T-cell (primary cell): ENCODE data around the gene AIG1. TPM values are rescaled to one million over a fixed set of nuclear protein-coding genes. Genes with fewer than 3 reads are reported as not detected.

Experiments
- ATAC-seq, 4 experiments: fragments of 200-7000 bp in 3 of 4; fragments of 150-1000 bp in 1 of 4; cut with Tn5 transposase; replicated peaks in 1 of 4; 1 replicate in 3 of 4; 2 replicates in 1 of 4; pipeline ENCODE4 v1.10.0; 2021; ENCODE audit warnings: moderate library complexity in 3 of 4, mild to moderate bottlenecking in 2 of 4, moderate number of reproducible peaks in 1 of 4
- CTCF ChIA-PET, 2 donors: fragments of 300-600 bp; sonication (Branson Sonifier 250); formaldehyde crosslinking; loops; one replicate each; lab custom pipeline; 2022; ENCODE audit warnings: antibody characterized with exemption in 2 of 2; lab: Charles Lee
- POLR2A ChIA-PET, 2 donors: fragments of 300-600 bp; sonication (Branson Sonifier 250); formaldehyde crosslinking; loops; one replicate each; lab custom pipeline; 2022; ENCODE audit warnings: antibody characterized with exemption in 2 of 2; lab: Charles Lee
- DNase-seq, 35 experiments: peaks; one replicate each; pipeline versions ENCODE4 v3.0.0 to v3.0.0-alpha.2; 2013 to 2023
- H3K27ac ChIP-seq: one replicate; pipeline ENCODE4 v1.5.1; 2013; ENCODE audit warnings: low read length
- H3K27me3 ChIP-seq, 2 experiments: replicated peaks in 1 of 2; 1 replicate in 1 of 2; 2 replicates in 1 of 2; pipeline versions ENCODE4 v1.6.1 to v1.7.0; 2013; ENCODE audit warnings: low read length in 1 of 2, mixed read lengths in 1 of 2; ENCODE audit not compliant: control insufficient read depth in 2 of 2, insufficient read depth in 2 of 2; ENCODE audit errors: extremely low read depth in 1 of 2
- H3K36me3 ChIP-seq, 2 donors: 1 replicate in 1 of 2; 2 replicates in 1 of 2; pipeline versions ENCODE4 v1.6.1 to v1.7.0; 2013; ENCODE audit warnings: low read length in 1 of 2; ENCODE audit not compliant: control insufficient read depth in 2 of 2, insufficient read depth in 1 of 2; ENCODE audit errors: extremely low read depth in 1 of 2
- H3K4me1 ChIP-seq, 2 experiments: 1 replicate in 1 of 2; 2 replicates in 1 of 2; pipeline versions ENCODE4 v1.6.1 to v1.7.0; 2013; ENCODE audit warnings: low read length in 2 of 2, mixed read lengths in 1 of 2; ENCODE audit not compliant: insufficient read depth in 2 of 2, control insufficient read depth in 1 of 2; ENCODE audit errors: extremely low read depth in 1 of 2
- H3K4me3 ChIP-seq, 2 donors: 1 replicate in 1 of 2; 2 replicates in 1 of 2; pipeline versions ENCODE4 v1.5.1 to v1.7.0; 2013; ENCODE audit warnings: mild to moderate bottlenecking in 2 of 2, low read length in 1 of 2, moderate library complexity in 1 of 2; ENCODE audit not compliant: control insufficient read depth in 1 of 2; ENCODE audit errors: extremely low read depth in 1 of 2
- H3K9me3 ChIP-seq: 2 replicates; pipeline ENCODE4 v1.7.0; 2013
- H3K27ac Mint-ChIP-seq, 2 donors: one replicate each; pipeline ENCODE4 v1.8.0; 2020 to 2021; ENCODE audit warnings: mild to moderate bottlenecking in 2 of 2, mixed read lengths in 2 of 2
- H3K27me3 Mint-ChIP-seq, 2 donors: one replicate each; pipeline ENCODE4 v1.8.0; 2021 to 2022; ENCODE audit warnings: mixed read lengths in 2 of 2
- H3K36me3 Mint-ChIP-seq: one replicate; pipeline ENCODE4 v1.8.0; 2021; ENCODE audit warnings: mixed read lengths
- H3K4me1 Mint-ChIP-seq, 3 donors: one replicate each; pipeline ENCODE4 v1.8.0; 2020 to 2022; ENCODE audit warnings: mixed read lengths in 3 of 3, mild to moderate bottlenecking in 1 of 3
- H3K4me3 Mint-ChIP-seq, 3 donors: one replicate each; pipeline ENCODE4 v1.8.0; 2020 to 2022; ENCODE audit warnings: mild to moderate bottlenecking in 3 of 3, mixed read lengths in 3 of 3, moderate library complexity in 3 of 3
- H3K9me3 Mint-ChIP-seq, 3 donors: one replicate each; pipeline ENCODE4 v1.8.0; 2020 to 2022; ENCODE audit warnings: mixed read lengths in 3 of 3
- WGBS: methylation state at CpG from one replicate; pipeline ENCODE4 v1.1.5; 2013; ENCODE audit warnings: missing lambda C conversion rate; ENCODE audit not compliant: insufficient coverage; 5-methylcytosine and 5-hydroxymethylcytosine counted together
- total RNA-seq, 35 experiments: library from RNA in 6 of 35; stranded (reverse) in 6 of 35; fragments of 120-200 nt in 1 of 35; gene quantifications; one replicate each; pipeline versions ENCODE4 v1.2.1 to v1.2.4 and lab custom pipeline; 2013 to 2026

Gene AIG1
- total RNA-seq, 5 donors from 2014 or later (not counting 1 experiment from before 2014, with no cell fraction given): 6.0 to 13.4 (median 7.6) TPM

- Mint-ChIP-seq H3K4me1 (peaks cover 26 to 29% (median 27%) of the 10 kb centered on the region in 3 donors), H3K4me3 (peak overlapping the region; percentile 93 to 94 (median 93)), H3K27ac (peak overlapping the region; percentile 86 to 91), H3K36me3 (no peaks in the 10 kb centered on the region), H3K27me3 (no peaks in the 10 kb centered on the region), H3K9me3 (no peaks in the 10 kb centered on the region)
- ChIA-PET POLR2A (interaction anchor here (0.6 to 1.0 kb wide), 5 partner anchors 9 to 818 kb away, joined by 3 to 4 read pairs (median 3); no protein-coding TSS in a partner anchor), CTCF (interaction anchor here in 1 of 2 donors (0.7 kb wide), 1 partner anchor 36 kb away, joined by 4 read pairs; no protein-coding TSS in a partner anchor)
- Histone ChIP-seq H3K36me3 (no peaks in the 10 kb centered on the region), H3K27me3 (no peaks in the 10 kb centered on the region), H3K9me3 (no peaks in the 10 kb centered on the region), H3K4me3 (peak overlapping the region; percentile 80 to 94), H3K4me1 (peaks cover 8 to 11% of the 10 kb centered on the region in 2 experiments), H3K27ac (peak overlapping the region; percentile 85)
- DNase-seq (peak in 16 of 35 experiments; percentile 3 to 45 (median 17)), ATAC-seq (peak; percentile 24 to 58 (median 44))
- 0% methylated on average over 4 of the region's 8 CpGs for WGBS
Measured at GRCh38 chr6:143059663-143060353, 881 bp upstream of the AIG1 start.

DNA sequence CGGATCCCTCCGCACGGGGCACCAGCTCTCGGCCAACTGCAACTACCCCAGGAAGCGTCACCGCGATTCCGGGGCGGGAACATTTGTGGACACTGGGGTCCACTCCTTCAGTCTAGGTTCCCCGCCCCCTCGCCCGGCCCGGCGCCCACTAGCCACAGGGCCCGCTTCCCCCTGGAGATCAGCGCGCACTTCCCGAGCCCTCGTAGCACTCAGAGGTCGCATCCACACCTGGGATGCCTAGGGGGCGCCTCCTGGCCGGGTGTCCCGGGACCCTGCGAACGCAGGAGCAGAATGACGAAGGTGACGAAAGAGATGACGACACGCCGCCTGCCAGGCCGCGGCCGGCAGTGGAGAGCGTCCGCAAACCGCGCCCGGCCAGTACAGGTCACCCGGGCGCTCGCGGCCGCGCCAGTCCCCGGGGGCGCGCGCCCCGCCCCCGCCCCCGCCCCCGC is 309 bp upstream of the AIG1 start:
- H3K9me3 Mint-ChIP-seq: no peaks in the 10 kb centered on the region
- POLR2A ChIA-PET: interaction anchor here (0.6 to 1.0 kb wide), 4 partner anchors 10 to 387 kb away, joined by 3 to 4 read pairs (median 4); no protein-coding TSS in a partner anchor
- H3K27ac Mint-ChIP-seq: peak overlapping the region; percentile 86 to 91
- WGBS: under 1% methylated on average over 52 of the region's 52 CpGs
- Histone ChIP-seq H3K9me3 (no peaks in the 10 kb centered on the region), H3K4me3 (peak overlapping the region; percentile 80 to 94), H3K27me3 (no peaks in the 10 kb centered on the region), H3K27ac (peak overlapping the region; percentile 85), H3K36me3 (no peaks in the 10 kb centered on the region), H3K4me1 (peaks cover 8 to 11% of the 10 kb centered on the region in 2 experiments)
- peak; percentile 48 to 86 (median 72) for DNase-seq
- H3K4me3 Mint-ChIP-seq: peak overlapping the region; percentile 93 to 94 (median 93)
- peak; percentile 64 to 76 (median 70) for ATAC-seq
- H3K27me3 Mint-ChIP-seq: no peaks in the 10 kb centered on the region
- CTCF ChIA-PET: interaction anchor here in 1 of 2 donors (0.7 kb wide), 1 partner anchor 36 kb away, joined by 4 read pairs; no protein-coding TSS in a partner anchor
- H3K4me1 Mint-ChIP-seq: peaks cover 26 to 29% (median 27%) of the 10 kb centered on the region in 3 donors
- H3K36me3 Mint-ChIP-seq: no peaks in the 10 kb centered on the region

GRCh38 chr6:143061597-143062385 is 1.1 kb downstream of the AIG1 start:
- H3K9me3 Mint-ChIP-seq: no peaks in the 10 kb centered on the region
- Histone ChIP-seq H3K4me1 (peaks cover 8 to 11% of the 10 kb centered on the region in 2 experiments), H3K27me3 (no peaks in the 10 kb centered on the region), H3K4me3 (peak overlapping the region in 1 of 2 donors; percentile 61), H3K36me3 (no peaks in the 10 kb centered on the region), H3K9me3 (no peaks in the 10 kb centered on the region), H3K27ac (no peak overlapping the region)
- H3K4me1 Mint-ChIP-seq: peaks cover 26 to 29% (median 27%) of the 10 kb centered on the region in 3 donors
- no peaks in the 10 kb centered on the region for H3K36me3 Mint-ChIP-seq
- H3K27ac Mint-ChIP-seq: peak overlapping the region; percentile 74 to 92
- ChIA-PET CTCF (interaction anchor here in 1 of 2 donors (0.9 kb wide), 1 partner anchor 95 kb away, joined by 3 read pairs; no protein-coding TSS in a partner anchor), POLR2A (no interaction called here)
- WGBS: 100% methylated on average over 1 of the region's 3 CpGs
- no peak for ATAC-seq
- no peaks in the 10 kb centered on the region for H3K27me3 Mint-ChIP-seq
- H3K4me3 Mint-ChIP-seq: peak overlapping the region; percentile 88 to 94 (median 93)
- DNase-seq: no peak

- Histone ChIP-seq H3K4me1 (peaks cover 8 to 11% of the 10 kb centered on the region in 2 experiments), H3K27ac (no peak overlapping the region), H3K9me3 (no peaks in the 10 kb centered on the region), H3K27me3 (no peaks in the 10 kb centered on the region), H3K4me3 (no peak overlapping the region), H3K36me3 (no peaks in the 10 kb centered on the region)
- Mint-ChIP-seq H3K9me3 (no peaks in the 10 kb centered on the region), H3K4me1 (peaks cover 26 to 29% (median 27%) of the 10 kb centered on the region in 3 donors), H3K4me3 (no peak overlapping the region), H3K27me3 (no peaks in the 10 kb centered on the region), H3K27ac (peak overlapping the region in 1 of 2 donors; percentile 46), H3K36me3 (no peaks in the 10 kb centered on the region)
- ChIA-PET POLR2A (interaction anchor here in 1 of 2 donors (0.5 kb wide), 1 partner anchor 17 kb away, joined by 3 read pairs; no protein-coding TSS in a partner anchor), CTCF (interaction anchor here in 1 of 2 donors (0.9 kb wide), 1 partner anchor 94 kb away, joined by 3 read pairs; no protein-coding TSS in a partner anchor)
- WGBS: no CpG with 5 or more reads among the region's 1 CpG
- DNase-seq (no peak), ATAC-seq (no peak)
Measured at GRCh38 chr6:143062551-143062950, 1.9 kb downstream of the AIG1 start.

DNA sequence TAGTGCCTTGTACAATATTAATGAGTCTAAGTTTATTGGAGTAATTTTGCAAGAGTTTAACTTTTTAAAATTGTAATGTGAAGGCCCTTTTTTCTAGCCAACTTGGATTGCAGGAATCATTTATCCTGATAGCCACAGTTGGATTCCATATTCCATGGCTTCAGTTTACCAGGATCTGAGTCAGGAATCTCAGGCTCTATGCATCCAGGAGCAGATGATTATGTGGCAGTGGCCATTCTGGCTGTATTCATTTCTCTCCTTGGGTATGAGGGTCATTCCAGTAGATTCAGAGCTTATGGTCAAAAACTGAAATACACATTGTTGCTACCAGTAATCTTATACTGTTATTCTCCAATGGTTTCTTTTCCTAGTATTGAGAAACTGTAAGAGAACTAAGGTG is 2.9 kb downstream of the AIG1 start:
- Mint-ChIP-seq H3K4me1 (peaks cover 26 to 29% (median 27%) of the 10 kb centered on the region in 3 donors), H3K27me3 (no peaks in the 10 kb centered on the region), H3K9me3 (no peaks in the 10 kb centered on the region), H3K4me3 (no peak overlapping the region), H3K27ac (no peak overlapping the region), H3K36me3 (no peaks in the 10 kb centered on the region)
- Histone ChIP-seq H3K27ac (no peak overlapping the region), H3K4me3 (no peak overlapping the region), H3K27me3 (no peaks in the 10 kb centered on the region), H3K36me3 (no peaks in the 10 kb centered on the region), H3K4me1 (peaks cover 8 to 11% of the 10 kb centered on the region in 2 experiments), H3K9me3 (no peaks in the 10 kb centered on the region)
- no peak for ATAC-seq
- CTCF ChIA-PET: no interaction called here
- POLR2A ChIA-PET: no interaction called here
- no peak for DNase-seq

DNA sequence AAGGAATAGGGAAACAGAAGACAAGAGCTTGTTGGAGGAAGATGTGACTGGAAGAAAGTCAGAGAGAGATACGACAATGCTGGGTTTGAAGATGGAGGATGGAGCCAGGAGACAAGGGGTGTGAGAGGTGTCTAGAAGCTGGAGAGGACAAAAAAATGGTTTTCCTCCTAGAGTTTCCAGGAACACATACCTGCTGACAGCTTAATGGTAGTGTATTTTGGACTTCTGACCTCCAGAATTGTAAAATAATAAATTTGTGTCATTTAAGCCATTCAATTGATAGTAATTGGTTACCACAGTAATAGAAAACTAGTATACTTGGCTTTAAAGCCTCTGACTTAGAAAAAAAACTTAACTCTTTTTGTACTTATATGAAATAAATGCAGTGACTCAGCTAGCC is 3.6 kb downstream of the AIG1 start:
- no peaks in the 10 kb centered on the region for H3K27me3 Mint-ChIP-seq
- H3K36me3 ChIP-seq: no peaks in the 10 kb centered on the region
- H3K27ac Mint-ChIP-seq: no peak overlapping the region
- H3K27me3 ChIP-seq: no peaks in the 10 kb centered on the region
- H3K4me3 ChIP-seq: no peak overlapping the region
- no peak overlapping the region for H3K4me3 Mint-ChIP-seq
- H3K9me3 Mint-ChIP-seq: no peaks in the 10 kb centered on the region
- no peaks in the 10 kb centered on the region for H3K36me3 Mint-ChIP-seq
- ChIA-PET POLR2A (no interaction called here), CTCF (no interaction called here)
- H3K9me3 ChIP-seq: no peaks in the 10 kb centered on the region
- ATAC-seq: no peak
- WGBS: no CpG with 5 or more reads among the region's 1 CpG
- H3K4me1 Mint-ChIP-seq: peaks cover 23 to 28% (median 24%) of the 10 kb centered on the region in 3 donors
- DNase-seq: no peak
- peaks cover 8 to 11% of the 10 kb centered on the region in 2 experiments for H3K4me1 ChIP-seq
- H3K27ac ChIP-seq: no peak overlapping the region
